T-helper 1 cell (primary cell): ENCODE data around the gene ST7.
A peak's percentile ranks its signal among the peaks of the same experiment; 100 is the strongest.
"Not testable (repeated sequence)": the region's sequence is repeated elsewhere in the genome, so short reads cannot be mapped to it uniquely, and the experiment has no call there.

Experiments
- DNase-seq, 5 donors: peaks; one replicate each; pipeline ENCODE4 v3.0.0-alpha.2; 2012 to 2020

Gene ST7

GRCh38 chr7:117010375-117011133 is 57.3 kb downstream of the ST7 start:
- peak in 1 of 5 donors; percentile 35 for DNase-seq

- DNase-seq, result no peak
These were observed 58.3 kb downstream of the ST7 start for GRCh38 chr7:117011419-117012260.

GRCh38 chr7:117012284-117012683 is 59.0 kb downstream of the ST7 start:
- DNase-seq, result no peak

DNA sequence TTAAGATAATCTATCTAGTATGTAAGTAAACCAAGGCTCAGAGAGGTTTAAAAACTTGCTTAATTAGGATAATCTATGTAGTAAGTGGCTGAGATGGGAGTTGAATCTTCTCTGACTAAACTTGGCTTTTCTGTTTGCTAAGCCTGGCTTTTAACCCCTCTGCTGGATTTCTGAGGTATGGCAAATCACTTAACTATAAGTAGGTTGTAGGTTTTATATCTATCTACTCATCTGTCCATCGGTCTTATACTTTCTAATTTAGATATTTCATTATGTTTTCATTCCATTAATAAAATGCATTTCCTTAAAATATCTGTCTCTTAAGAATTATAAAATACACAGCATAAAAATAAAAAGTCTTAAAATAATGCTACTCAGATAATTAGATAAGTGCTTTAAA is 59.4 kb downstream of the ST7 start:
- DNase-seq, result peak in 1 of 5 donors; percentile 12

- DNase-seq, result no peak
These were observed 60.9 kb downstream of the ST7 start for GRCh38 chr7:117014099-117014656.

GRCh38 chr7:117014673-117015133 is 61.4 kb downstream of the ST7 start:
- DNase-seq, result no peak

- DNase-seq, result no peak
These were observed 62.2 kb downstream of the ST7 start for GRCh38 chr7:117015258-117016184.

- DNase-seq, result no peak
These were observed 63.7 kb downstream of the ST7 start for GRCh38 chr7:117017017-117017451.

- no peak for DNase-seq
These were observed 64.5 kb downstream of the ST7 start for GRCh38 chr7:117017702-117018266.

- no peak for DNase-seq
These were observed 65.4 kb downstream of the ST7 start for GRCh38 chr7:117018713-117019112.

DNA sequence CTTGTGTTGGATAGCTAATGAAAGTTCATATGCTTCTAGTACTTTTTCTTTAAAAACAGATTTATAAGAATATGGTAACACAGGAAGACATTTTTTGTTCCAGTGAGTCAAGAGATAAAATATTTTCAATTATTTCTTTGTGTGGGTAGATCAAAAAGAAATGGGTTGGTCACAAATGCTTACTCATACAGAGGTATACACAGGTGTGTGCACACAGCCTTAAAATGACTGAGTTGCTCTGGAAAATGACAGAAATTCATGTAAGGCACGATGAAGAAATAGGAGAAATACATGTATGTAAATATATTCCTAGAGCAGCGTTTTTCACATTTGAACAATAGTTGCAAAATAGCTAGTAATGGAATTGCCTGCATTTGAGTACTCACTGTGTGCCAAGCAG is 66.0 kb downstream of the ST7 start:
- DNase-seq, result no peak

DNA sequence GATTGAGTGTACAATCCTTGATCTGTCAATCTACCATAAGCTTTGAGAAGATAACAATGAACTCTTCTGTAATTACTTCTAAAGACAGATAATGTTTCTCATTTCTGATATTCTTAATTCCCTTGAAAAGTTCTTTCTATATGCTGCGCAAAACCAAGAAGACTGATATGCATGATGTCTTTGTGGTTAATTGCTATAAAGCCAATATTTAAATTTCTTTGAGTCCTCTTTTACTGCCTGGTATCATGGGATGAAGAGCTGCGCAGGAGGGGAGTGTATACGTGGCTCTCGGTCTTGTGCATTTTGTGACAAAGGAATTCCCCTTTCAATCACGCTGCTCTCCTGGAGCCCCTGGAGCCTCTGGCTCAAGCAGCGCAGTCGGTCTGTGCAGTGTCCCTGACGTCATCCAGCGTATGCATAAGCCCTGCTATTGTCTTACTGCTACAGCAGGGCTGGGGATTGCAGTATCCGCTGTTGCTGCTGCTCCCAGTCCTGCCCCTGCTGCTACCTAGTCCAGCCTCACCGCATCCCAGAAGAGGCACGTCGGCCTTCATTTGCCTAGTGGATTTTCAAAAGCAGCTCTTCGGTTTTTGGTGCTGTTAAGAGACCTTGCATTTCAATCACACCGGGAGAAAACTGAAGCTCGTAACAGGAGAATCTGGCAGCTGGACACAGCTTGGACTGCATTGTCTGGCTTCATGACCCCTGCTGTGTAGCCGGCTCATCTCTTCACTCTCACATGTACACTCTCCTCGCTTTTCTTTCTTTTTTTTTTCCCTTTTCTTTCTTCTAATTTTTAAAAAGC is 66.7 kb downstream of the ST7 start:
- DNase-seq, result no peak

DNA sequence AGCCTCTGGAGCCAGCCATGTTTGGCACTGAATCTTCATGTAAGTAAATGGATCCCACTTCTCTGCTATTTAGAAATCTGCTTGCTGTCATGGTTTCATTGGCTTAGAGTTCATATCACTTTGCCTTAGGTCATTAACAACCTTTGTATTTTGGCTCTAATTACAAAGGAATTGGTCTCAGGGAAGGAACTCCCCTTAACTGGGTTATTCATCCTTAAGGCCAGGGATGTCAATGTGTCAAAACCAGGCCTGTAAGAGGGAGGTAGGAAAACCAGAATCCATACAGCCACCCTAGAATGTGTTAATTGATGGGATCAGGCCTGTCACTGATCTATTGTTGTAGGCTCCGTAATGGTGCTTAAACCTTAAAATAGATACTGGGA is 67.3 kb downstream of the ST7 start:
- no peak for DNase-seq

- no peak for DNase-seq
These were observed 68.1 kb downstream of the ST7 start for GRCh38 chr7:117021366-117021765.

DNA sequence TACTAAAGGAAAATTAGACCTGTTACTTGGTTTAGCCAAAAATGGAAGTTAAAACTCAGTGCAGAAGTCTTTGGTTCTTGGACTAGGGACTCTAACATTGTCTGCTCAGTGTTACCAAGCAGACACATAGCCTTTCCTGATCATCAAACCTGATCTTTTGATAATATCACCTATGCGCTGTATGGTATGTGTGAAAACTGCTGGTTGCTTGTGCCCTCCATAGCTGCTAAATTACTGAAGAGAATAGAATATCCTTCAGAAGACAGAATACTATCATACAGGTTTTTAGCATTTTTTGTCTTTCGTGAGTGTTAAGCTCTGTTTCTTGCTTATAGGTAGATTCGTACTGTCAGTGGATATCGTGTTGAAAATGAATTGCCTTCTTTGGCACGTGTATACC is 68.7 kb downstream of the ST7 start:
- DNase-seq, result no peak

DNA sequence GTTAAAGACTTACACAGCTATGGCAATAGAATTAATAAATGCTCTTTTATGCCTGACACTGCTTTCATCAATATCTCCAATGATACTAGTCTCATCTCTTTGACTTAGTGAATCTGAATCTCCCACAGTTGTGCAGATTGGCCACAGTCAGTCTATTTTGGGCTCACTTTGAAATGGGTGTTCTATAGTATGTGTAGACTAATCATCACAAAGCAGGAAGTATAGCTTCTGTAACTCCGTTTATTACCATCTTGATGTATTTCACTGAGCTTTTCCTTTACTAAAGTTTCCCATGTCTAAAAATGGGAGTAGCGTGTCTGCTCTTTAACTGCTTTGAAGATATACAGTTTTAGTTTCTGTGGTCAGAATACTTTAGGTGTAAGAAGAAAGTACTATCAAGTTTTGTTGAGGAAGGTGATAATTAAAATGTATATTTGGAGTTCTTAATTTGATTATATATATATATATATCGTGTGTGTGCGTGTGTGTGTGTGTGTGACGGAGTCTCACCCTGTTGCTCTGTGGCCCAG is 70.1 kb downstream of the ST7 start:
- DNase-seq, result no peak

DNA sequence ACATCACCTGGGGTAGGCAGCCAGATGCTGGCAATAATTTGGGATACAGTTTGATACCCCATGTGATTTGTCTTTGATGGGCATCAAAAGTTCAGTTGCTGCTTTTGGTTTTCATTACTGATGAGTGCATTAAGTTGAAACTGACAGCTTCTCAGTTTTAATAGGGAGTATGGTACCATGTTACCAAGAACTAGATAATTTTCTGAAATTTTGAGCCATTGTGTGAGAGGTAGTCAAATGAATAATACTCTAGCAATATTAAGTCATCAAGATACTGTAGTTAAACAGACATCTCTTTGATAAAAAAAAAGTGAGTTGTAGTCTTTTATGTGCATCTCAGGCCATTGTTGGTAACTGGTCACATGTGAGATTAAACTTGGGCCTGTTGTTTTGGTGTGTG is 71.5 kb downstream of the ST7 start:
- no peak for DNase-seq

DNA sequence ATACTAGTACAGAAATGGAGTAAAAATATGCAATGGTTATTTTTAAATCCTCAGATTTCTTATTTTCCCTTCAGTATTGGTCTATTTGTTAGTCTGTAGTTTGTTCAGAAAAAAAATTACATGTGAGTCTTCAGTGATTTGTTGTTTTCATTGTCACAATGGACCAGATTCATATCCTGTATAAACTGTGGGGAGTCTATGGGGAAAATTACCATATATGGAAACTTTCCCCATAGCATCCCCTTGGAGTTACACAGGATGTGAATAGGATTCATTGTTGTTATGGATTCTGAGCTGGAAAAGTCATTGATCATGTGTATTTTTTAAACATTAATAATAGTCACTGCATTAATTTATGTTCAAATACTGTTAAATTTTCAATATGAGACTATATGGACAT is 72.6 kb downstream of the ST7 start:
- DNase-seq, result no peak

DNA sequence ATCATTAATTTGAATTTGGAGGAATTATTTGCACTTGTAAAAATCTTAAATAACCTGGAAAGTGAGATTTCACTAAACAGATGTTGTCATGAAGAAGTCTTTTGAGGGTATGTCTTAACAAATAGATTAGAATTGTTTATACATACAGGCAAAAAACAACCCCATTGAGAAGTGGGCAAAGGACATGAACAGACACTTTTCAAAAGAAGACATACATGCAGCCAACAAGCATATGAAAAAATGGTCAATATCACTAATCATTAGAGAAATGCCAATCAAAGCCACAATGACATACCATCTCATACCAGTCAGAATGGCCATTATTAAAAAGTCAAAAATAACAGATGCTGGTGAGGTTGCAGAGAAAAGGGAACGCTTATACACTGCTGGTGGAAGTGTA is 77.0 kb downstream of the ST7 start:
- DNase-seq, result not testable (repeated sequence)

GRCh38 chr7:117030793-117031192 is 77.5 kb downstream of the ST7 start:
- DNase-seq, result not testable (repeated sequence)

DNA sequence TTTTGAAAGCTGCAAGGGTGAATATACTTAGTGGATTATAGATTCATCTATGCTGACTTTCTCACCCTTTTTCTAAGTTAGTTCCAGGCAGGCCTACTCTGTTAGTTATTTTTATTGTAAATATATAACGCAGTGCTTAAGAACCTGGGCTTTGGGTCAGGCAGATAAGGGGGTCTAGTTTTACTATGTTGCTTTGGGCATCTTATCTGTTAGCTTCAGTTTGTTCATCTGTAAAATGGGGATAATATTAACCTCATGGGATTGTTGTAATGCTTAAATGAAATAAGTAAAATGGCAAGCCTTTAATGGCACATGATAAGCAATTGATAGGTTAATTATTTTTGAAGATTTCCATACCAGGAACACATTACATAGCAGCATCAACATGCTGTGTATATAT is 79.5 kb downstream of the ST7 start:
- DNase-seq, result no peak
